GM21447 (cell line): ENCODE measurements around the gene LRRC30.
"Not testable (repeated sequence)": the region's sequence is repeated elsewhere in the genome, so short reads cannot be mapped to it uniquely, and the experiment has no call there.

Experiments
- ATAC-seq: cut with Tn5 transposase; IDR thresholded peaks from one replicate; pipeline ENCODE4 v1.9.1; 2021; ENCODE audit not compliant: unreplicated experiment

Gene LRRC30

GRCh38 chr18:7230626-7231349 lies at the start of gene LRRC30:
LRRC30 (plus strand) TSS chr18:7231089; CDS start chr18:7231139, 50 bp downstream.
- no peak for ATAC-seq

- ATAC-seq = no peak
Measured at GRCh38 chr18:7185701-7186100, 45.2 kb upstream of the LRRC30 start.

- ATAC-seq = no peak
Measured at GRCh38 chr18:7190547-7191156, 40.2 kb upstream of the LRRC30 start.

- ATAC-seq = no peak
Measured at GRCh38 chr18:7191736-7192135, 39.2 kb upstream of the LRRC30 start.

GRCh38 chr18:7195266-7195665 lies 35.6 kb upstream of the LRRC30 start:
- ATAC-seq = no peak

- ATAC-seq = no peak
Measured at GRCh38 chr18:7196421-7196820, 34.5 kb upstream of the LRRC30 start.

GRCh38 chr18:7197854-7198253 lies 33.0 kb upstream of the LRRC30 start:
- ATAC-seq = no peak

- ATAC-seq = no peak
Measured at GRCh38 chr18:7198326-7198725, 32.6 kb upstream of the LRRC30 start.

- no peak for ATAC-seq
Measured at GRCh38 chr18:7201096-7201495, 29.8 kb upstream of the LRRC30 start.

GRCh38 chr18:7202169-7202568 lies 28.7 kb upstream of the LRRC30 start:
- ATAC-seq = no peak

- ATAC-seq = not testable (repeated sequence)
Measured at GRCh38 chr18:7203601-7204000, 27.3 kb upstream of the LRRC30 start.

GRCh38 chr18:7205346-7205745 lies 25.5 kb upstream of the LRRC30 start:
- ATAC-seq = no peak

- no peak for ATAC-seq
Measured at GRCh38 chr18:7206217-7206616, 24.7 kb upstream of the LRRC30 start.

GRCh38 chr18:7207366-7207915 lies 23.4 kb upstream of the LRRC30 start:
- no peak for ATAC-seq

GRCh38 chr18:7221424-7222155 lies 9.3 kb upstream of the LRRC30 start:
- no peak for ATAC-seq

GRCh38 chr18:7224198-7224597 lies 6.7 kb upstream of the LRRC30 start:
- ATAC-seq = no peak

- ATAC-seq = no peak
Measured at GRCh38 chr18:7232218-7232617, 1.3 kb downstream of the LRRC30 start.

- ATAC-seq = no peak
Measured at GRCh38 chr18:7233134-7233810, 2.4 kb downstream of the LRRC30 start.

- no peak for ATAC-seq
Measured at GRCh38 chr18:7234091-7234490, 3.2 kb downstream of the LRRC30 start.

GRCh38 chr18:7234956-7235355 lies 4.1 kb downstream of the LRRC30 start:
- ATAC-seq = no peak

- no peak for ATAC-seq
Measured at GRCh38 chr18:7236072-7236471, 5.2 kb downstream of the LRRC30 start.
